GM10248 (cell line): Measurements from ENCODE around the gene TLCD4.

Experiments used
- CTCF ChIA-PET: fragments of 300-600 bp; sonication (Branson Sonifier 250); formaldehyde crosslinking; extraction: SDS; loops from one replicate; lab custom pipeline; 2021; ENCODE audit warnings: antibody characterized with exemption; lab: Yijun Ruan, JAX
- POLR2A ChIA-PET: fragments of 350-650 bp; sonication (Branson Sonifier 250); formaldehyde crosslinking; extraction: SDS; loops from one replicate; lab custom pipeline; 2020; ENCODE audit warnings: antibody characterized with exemption; lab: Yijun Ruan, JAX
- DNase-seq: peaks from one replicate; pipeline ENCODE4 v3.0.0; 2012; ENCODE audit errors: extremely low spot score
- TF ChIP-seq, protein P1 (sequence below): IDR thresholded peaks from 2 replicates; pipeline ENCODE4 v1.5.1; 2012; ENCODE audit warnings: mild to moderate bottlenecking, low read depth; ENCODE audit errors: extremely low read depth, missing control alignments, control extremely low read depth

The TLCD4 gene, protein sequence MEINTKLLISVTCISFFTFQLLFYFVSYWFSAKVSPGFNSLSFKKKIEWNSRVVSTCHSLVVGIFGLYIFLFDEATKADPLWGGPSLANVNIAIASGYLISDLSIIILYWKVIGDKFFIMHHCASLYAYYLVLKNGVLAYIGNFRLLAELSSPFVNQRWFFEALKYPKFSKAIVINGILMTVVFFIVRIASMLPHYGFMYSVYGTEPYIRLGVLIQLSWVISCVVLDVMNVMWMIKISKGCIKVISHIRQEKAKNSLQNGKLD

DNA sequence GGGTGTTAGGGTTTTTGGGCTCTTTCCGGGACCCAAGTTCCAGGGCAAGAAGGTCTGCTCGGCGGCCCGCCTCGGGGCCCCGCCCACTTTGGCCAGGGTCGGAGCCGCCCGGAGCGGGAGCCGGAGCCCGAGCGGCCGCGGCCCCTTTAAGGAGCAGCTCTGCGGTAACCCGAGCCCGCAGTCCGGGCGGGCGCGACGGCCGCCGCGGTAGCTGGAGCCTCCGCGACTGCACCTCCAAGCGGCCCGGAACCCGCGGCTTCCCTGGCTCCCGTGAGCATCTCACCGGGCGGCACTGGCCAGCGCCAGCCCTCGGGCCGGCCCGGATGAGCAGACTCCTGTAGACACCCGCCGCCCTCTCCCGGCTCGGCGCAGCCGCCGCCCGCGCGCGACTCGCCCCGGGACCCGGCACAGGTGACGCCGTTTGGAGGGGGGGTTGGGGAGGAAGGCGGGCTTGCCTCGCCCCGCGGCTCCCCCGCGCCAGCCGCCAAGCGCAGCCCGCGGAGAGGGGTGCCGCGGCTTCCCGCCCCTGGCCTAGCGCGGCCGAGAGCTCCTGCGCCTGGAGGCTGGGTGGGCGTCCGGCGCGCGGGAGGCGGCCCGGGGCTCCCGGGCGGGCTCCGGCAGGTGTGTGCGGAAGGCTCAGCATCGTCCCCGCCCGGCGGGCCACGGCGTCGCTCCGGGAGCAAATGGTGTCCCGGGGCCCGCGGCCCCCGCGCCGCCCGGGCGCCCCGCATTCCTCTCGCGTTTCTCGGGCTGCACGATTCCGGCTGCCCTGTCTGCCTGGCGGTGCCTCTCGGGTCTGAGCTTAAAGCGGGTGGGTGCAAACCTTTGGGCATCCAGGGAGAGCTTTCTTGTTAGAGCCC is at the start of gene TLCD4:
TSS of gene TLCD4 (plus strand) at position 149 of the 860 bp plus-strand sequence. CDS start 26,547 bp downstream, outside the sequence.
- ChIA-PET POLR2A (interaction anchor here (0.7 kb wide), 1 partner anchor 29 kb away, joined by 3 read pairs; no protein-coding TSS in a partner anchor), CTCF (interaction anchor here (0.6 to 2.7 kb wide), 7 partner anchors 11 to 263 kb away, joined by 3 to 7 read pairs (median 3); partner anchors contain the start of gene RWDD3)
- TF ChIP-seq, protein P1, sequence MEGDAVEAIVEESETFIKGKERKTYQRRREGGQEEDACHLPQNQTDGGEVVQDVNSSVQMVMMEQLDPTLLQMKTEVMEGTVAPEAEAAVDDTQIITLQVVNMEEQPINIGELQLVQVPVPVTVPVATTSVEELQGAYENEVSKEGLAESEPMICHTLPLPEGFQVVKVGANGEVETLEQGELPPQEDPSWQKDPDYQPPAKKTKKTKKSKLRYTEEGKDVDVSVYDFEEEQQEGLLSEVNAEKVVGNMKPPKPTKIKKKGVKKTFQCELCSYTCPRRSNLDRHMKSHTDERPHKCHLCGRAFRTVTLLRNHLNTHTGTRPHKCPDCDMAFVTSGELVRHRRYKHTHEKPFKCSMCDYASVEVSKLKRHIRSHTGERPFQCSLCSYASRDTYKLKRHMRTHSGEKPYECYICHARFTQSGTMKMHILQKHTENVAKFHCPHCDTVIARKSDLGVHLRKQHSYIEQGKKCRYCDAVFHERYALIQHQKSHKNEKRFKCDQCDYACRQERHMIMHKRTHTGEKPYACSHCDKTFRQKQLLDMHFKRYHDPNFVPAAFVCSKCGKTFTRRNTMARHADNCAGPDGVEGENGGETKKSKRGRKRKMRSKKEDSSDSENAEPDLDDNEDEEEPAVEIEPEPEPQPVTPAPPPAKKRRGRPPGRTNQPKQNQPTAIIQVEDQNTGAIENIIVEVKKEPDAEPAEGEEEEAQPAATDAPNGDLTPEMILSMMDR, result no peak
- DNase-seq, result peak; percentile 42

DNA sequence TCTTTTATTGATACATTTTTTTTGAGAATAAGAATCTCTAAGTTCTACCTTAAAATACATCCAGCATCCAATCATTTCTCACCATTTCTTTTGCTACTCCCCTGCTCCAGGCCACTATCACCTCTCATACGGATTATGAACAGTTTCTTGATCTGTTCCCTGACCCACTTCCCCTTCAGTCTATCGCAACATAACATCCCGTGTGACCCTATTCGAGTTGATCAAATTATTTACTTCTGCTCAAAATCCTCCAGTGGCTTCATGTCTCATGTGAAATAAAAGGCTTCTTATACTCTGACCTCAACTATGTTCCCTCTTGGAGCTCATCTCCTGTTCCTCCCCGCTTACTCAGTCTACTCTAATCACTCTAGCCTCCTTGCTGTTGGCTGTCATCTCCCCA is 49.6 kb upstream of the TLCD4 start:
- TF ChIP-seq, protein P1, result no peak
- CTCF ChIA-PET, result interaction anchor here (1.7 kb wide), 1 partner anchor 24 kb away, joined by 8 read pairs; no protein-coding TSS in a partner anchor
- POLR2A ChIA-PET, result no interaction called here
- no peak for DNase-seq

DNA sequence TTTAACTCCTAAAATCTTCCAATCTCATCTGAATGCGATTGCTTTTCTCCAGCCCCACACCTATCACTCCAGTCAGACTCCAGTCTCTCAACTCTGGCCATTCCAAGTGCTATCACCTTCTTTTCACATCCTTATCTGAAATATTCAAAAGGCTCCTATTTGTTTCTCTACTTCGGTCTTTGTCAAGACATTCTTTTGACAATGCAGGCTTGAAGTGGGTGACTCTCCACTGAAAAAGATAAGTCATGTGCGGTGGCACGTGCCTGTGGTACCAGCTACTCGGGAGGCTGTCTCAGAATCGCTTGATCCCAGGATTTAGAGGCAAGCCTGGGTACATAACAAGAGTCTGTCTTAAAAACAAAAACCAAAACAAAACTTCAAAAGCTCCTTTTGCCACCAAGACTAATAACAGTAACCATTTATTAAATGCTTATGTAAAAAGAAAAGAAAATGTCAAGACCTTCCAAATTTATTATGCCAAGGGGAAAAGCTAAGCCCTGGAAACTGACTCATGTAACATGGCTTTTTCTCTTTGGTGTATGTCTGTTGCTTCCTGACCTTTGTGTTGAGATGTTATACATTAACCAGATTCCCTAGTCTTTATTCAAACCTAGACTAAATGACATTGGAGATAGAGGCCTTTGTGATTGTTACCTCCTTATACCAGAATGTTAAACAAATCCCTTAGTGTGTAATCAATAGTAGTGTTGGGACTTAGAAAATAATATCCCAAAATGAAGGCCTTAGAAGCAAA is 48.0 kb upstream of the TLCD4 start:
- TF ChIP-seq, protein P1, result no peak
- CTCF ChIA-PET, result no interaction called here
- POLR2A ChIA-PET, result no interaction called here
- no peak for DNase-seq

DNA sequence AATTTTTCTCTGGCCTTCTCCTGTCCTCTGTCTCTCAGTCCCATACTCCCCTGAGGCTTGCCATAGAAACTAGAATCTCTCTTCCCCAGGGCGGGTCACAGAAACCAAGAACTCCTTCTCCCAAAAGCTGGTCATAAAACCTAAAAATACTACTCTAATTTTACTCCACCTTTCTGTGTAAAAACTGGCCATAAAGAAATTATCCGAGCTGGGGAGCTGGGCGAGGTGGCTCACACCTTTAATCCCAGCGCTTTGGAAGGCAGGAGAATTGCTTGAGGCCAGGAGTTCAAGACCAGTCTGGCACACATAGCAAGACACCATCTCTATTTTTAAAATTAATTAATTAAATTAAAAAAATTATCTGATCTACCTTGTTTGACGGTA is 47.5 kb upstream of the TLCD4 start:
- no peak for DNase-seq
- ChIA-PET POLR2A (no interaction called here), CTCF (no interaction called here)
- TF ChIP-seq, protein P1, result no peak

DNA sequence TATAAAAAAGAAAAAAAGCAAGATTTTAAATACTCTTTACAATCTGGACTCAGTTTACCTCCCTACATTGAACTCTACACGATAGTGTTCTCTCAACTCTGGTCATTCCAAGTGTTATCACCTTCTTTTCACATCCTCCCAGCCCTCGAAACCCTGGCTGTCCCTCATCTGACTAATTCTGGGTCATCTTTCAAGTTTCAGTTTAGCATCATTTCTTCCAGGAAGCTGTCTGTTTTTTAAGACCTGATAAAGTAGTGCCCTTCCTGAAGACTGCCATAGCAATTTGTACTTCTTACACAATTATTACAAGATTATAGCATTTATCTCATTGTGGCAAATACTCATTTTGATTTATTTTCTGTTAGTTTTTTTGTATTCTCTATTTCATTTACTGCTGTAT is 45.6 kb upstream of the TLCD4 start:
- DNase-seq, result no peak
- TF ChIP-seq, protein P1, result no peak
- ChIA-PET POLR2A (no interaction called here), CTCF (interaction anchor here (0.6 to 0.9 kb wide), 2 partner anchors 9 to 13 kb away, joined by 3 read pairs; no protein-coding TSS in a partner anchor)

DNA sequence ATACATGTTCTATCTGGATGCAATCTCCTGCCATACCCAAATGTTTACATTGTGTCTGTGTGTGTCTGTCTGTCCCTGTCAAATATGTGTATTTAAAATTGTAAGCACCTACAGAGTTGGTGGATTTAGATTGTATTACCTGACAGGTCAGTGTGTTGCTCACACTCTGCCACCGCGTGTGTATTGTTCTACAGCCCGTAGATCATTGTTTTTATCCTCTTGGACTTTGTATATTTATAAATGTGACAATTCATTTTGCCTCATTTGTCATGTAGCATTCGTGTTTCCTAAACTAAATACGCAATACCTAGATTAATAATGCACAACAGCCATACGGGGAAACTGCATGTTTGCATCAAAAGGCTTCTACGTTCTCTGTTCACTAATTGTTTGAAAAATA is 45.0 kb upstream of the TLCD4 start:
- ChIA-PET CTCF (interaction anchor here (0.6 to 1.3 kb wide), 3 partner anchors 10 to 29 kb away, joined by 3 to 6 read pairs (median 3); no protein-coding TSS in a partner anchor), POLR2A (no interaction called here)
- TF ChIP-seq, protein P1, result no peak
- DNase-seq, result no peak
